ENCODE results near the gene VPS45. TPM values are rescaled to one million over a fixed set of nuclear protein-coding genes. Genes with fewer than 3 reads are reported as not detected.

Gene VPS45
- total RNA-seq, 1 donor: 36.9 TPM

GRCh38 chr1:150150133-150151021, 82.8 kb downstream of the VPS45 start:
- peaks cover 5% of the 10 kb centered on the region for H4K20me1 ChIP-seq (ENCODE audit: insufficient read depth, low read length)
- TF ChIP-seq CTCF (IDR thresholded peaks at IDR 0.05; ENCODE audit: extremely low read depth, low read depth, low read length): no peak
- peaks cover 48% of the 10 kb centered on the region for H3K79me2 ChIP-seq (ENCODE audit: insufficient read depth, low read length)
- no peaks in the 10 kb centered on the region for H3K9me3 ChIP-seq (ENCODE audit: low read depth, low read length)
- peak overlapping the region; percentile 99 for H3K4me2 ChIP-seq (ENCODE audit: insufficient read depth, low read length)
- no peaks in the 10 kb centered on the region for H3K27me3 ChIP-seq (ENCODE audit: insufficient read depth, low read length)
- H2AFZ ChIP-seq (ENCODE audit: low read length): peak overlapping the region; percentile 57
- H3K4me1 ChIP-seq (ENCODE audit: insufficient read depth, low read length): peaks cover 33% of the 10 kb centered on the region
- H3K36me3 ChIP-seq (ENCODE audit: insufficient read depth, low read length): peaks cover 31% of the 10 kb centered on the region
- H3K27ac ChIP-seq (ENCODE audit: low read depth, low read length): peak overlapping the region; percentile 85
- peak overlapping the region; percentile 82 for H3K4me3 ChIP-seq (ENCODE audit: insufficient read depth, low read length)
- DNase-seq (ENCODE audit: insufficient read length, low spot score, missing footprints): peak; percentile 91

- H3K79me2 ChIP-seq (ENCODE audit: insufficient read depth, low read length): peaks cover 52% of the 10 kb centered on the region
- peaks cover 40% of the 10 kb centered on the region for H3K36me3 ChIP-seq (ENCODE audit: insufficient read depth, low read length)
- no peak for DNase-seq (ENCODE audit: insufficient read length, low spot score, missing footprints)
These were observed 84.0 kb downstream of the VPS45 start for GRCh38 chr1:150151291-150152181.

GRCh38 chr1:150152182-150152536, 84.6 kb downstream of the VPS45 start:
- Histone ChIP-seq H3K36me3 (ENCODE audit: insufficient read depth, low read length) (peaks cover 47% of the 10 kb centered on the region), H4K20me1 (ENCODE audit: insufficient read depth, low read length) (peaks cover 5% of the 10 kb centered on the region), H3K4me1 (ENCODE audit: insufficient read depth, low read length) (peaks cover 38% of the 10 kb centered on the region), H3K27ac (ENCODE audit: low read depth, low read length) (peak overlapping the region; percentile 85), H2AFZ (ENCODE audit: low read length) (no peak overlapping the region), H3K4me3 (ENCODE audit: insufficient read depth, low read length) (peak overlapping the region; percentile 82), H3K4me2 (ENCODE audit: insufficient read depth, low read length) (peak overlapping the region; percentile 99), H3K27me3 (ENCODE audit: insufficient read depth, low read length) (no peaks in the 10 kb centered on the region), H3K79me2 (ENCODE audit: insufficient read depth, low read length) (peaks cover 52% of the 10 kb centered on the region), H3K9me3 (ENCODE audit: low read depth, low read length) (no peaks in the 10 kb centered on the region)
- TF ChIP-seq CTCF (IDR thresholded peaks at IDR 0.05; ENCODE audit: extremely low read depth, low read depth, low read length): no peak
- no peak for DNase-seq (ENCODE audit: insufficient read length, low spot score, missing footprints)

More at GRCh38 chr1:150151291-150152181, 84.0 kb downstream of the VPS45 start:
- Histone ChIP-seq H3K27me3 (ENCODE audit: insufficient read depth, low read length) (no peaks in the 10 kb centered on the region), H2AFZ (ENCODE audit: low read length) (peak overlapping the region; percentile 57), H3K9me3 (ENCODE audit: low read depth, low read length) (no peaks in the 10 kb centered on the region), H3K4me2 (ENCODE audit: insufficient read depth, low read length) (peak overlapping the region; percentile 99), H3K27ac (ENCODE audit: low read depth, low read length) (peak overlapping the region; percentile 85), H4K20me1 (ENCODE audit: insufficient read depth, low read length) (peaks cover 5% of the 10 kb centered on the region), H3K4me3 (ENCODE audit: insufficient read depth, low read length) (peak overlapping the region; percentile 82), H3K4me1 (ENCODE audit: insufficient read depth, low read length) (peaks cover 33% of the 10 kb centered on the region)
- no peak for TF ChIP-seq CTCF (IDR thresholded peaks at IDR 0.05; ENCODE audit: extremely low read depth, low read depth, low read length)

All from osteoblast (primary cell).